Esophagus squamous epithelium (tissue), 4 donors: ENCODE measurements around the gene RUVBL1.

Experiments used
- CTCF ChIP-seq, 6 experiments: fragments of 450-650 bp in 4 of 6; fragments of 200-600 bp in 2 of 6; sonication (generic) in 2 of 6; IDR thresholded peaks; one replicate each; pipeline ENCODE4 v1.5.1; 2016 to 2019; ENCODE audit warnings: antibody characterized with exemption in 6 of 6, mild to moderate bottlenecking in 4 of 6, moderate library complexity in 4 of 6
- POLR2A ChIP-seq, 4 donors: fragments of 450-650 bp; IDR thresholded peaks; one replicate each; pipeline ENCODE4 v1.6.1; 2017; ENCODE audit warnings: antibody characterized with exemption in 4 of 4, mild to moderate bottlenecking in 4 of 4, moderate library complexity in 3 of 4

GRCh38 chr3:128064962-128065361 lies 58.6 kb downstream of the RUVBL1 start:
- TF ChIP-seq POLR2A (IDR thresholded peaks at IDR 0.05), result no peak
- no peak for TF ChIP-seq CTCF (IDR thresholded peaks at IDR 0.05)
